HepG2 (cell line): ENCODE results near the gene UQCRHL. TPM values are rescaled to one million over a fixed set of nuclear protein-coding genes. Genes with fewer than 3 reads are reported as not detected.

Experiments used
- AHDC1 ChIP-seq: sonication (generic); formaldehyde crosslinking; IDR thresholded peaks from 2 replicates; pipeline ENCODE4 v1.5.1; 2020; ENCODE audit warnings: mild to moderate bottlenecking, missing genetic modification reagents, borderline replicate concordance
- AHR ChIP-seq: IDR thresholded peaks from 2 replicates; pipeline ENCODE4 v1.6.1; 2018; ENCODE audit warnings: missing genetic modification reagents, missing compliant biosample characterization
- CBX1 ChIP-seq: IDR thresholded peaks from one replicate; pipeline ENCODE4 v1.6.1; 2016; ENCODE audit warnings: antibody characterized with exemption, low read depth
- DMAP1 ChIP-seq: IDR thresholded peaks from 2 replicates; pipeline ENCODE4 v1.6.1; 2016
- FLYWCH1 ChIP-seq: sonication (generic); formaldehyde crosslinking; IDR thresholded peaks from 2 replicates; pipeline ENCODE4 v1.8.1; 2023; ENCODE audit warnings: mild to moderate bottlenecking, missing genetic modification reagents
- HOXA9 ChIP-seq: sonication (generic); formaldehyde crosslinking; IDR thresholded peaks from 2 replicates; pipeline ENCODE4 v1.8.1; 2022; ENCODE audit warnings: missing genetic modification reagents, mild to moderate bottlenecking, moderate library complexity, borderline replicate concordance
- KLF12 ChIP-seq: sonication (generic); formaldehyde crosslinking; IDR thresholded peaks from 2 replicates; pipeline ENCODE4 v1.4.0; 2020; ENCODE audit warnings: missing genetic modification reagents, borderline replicate concordance
- PBX2 ChIP-seq: IDR thresholded peaks from 2 replicates; pipeline ENCODE4 v1.6.1; 2016; ENCODE audit warnings: control low read depth
- SNAPC2 ChIP-seq: sonication (generic); formaldehyde crosslinking; IDR thresholded peaks from 2 replicates; pipeline ENCODE4 v1.8.1; 2022; ENCODE audit warnings: mild to moderate bottlenecking, missing genetic modification reagents
- TCF7 ChIP-seq: sonication (generic); IDR thresholded peaks from 2 replicates; pipeline ENCODE4 v1.6.1; 2016; ENCODE audit warnings: antibody characterized with exemption, low read depth
- TGIF2 ChIP-seq: IDR thresholded peaks from 2 replicates; pipeline ENCODE4 v1.6.1; 2016; ENCODE audit warnings: control low read depth, missing compliant biosample characterization
- TIGD3 ChIP-seq: sonication (generic); formaldehyde crosslinking; IDR thresholded peaks from 2 replicates; pipeline ENCODE4 v1.5.1; 2020; ENCODE audit warnings: mild to moderate bottlenecking, missing genetic modification reagents, borderline replicate concordance
- ZNF235 ChIP-seq: sonication (generic); formaldehyde crosslinking; IDR thresholded peaks from 2 replicates; pipeline ENCODE4 v1.8.1; 2023; ENCODE audit warnings: mild to moderate bottlenecking, missing genetic modification reagents, borderline replicate concordance
- ZNF496 ChIP-seq: sonication (generic); formaldehyde crosslinking; IDR thresholded peaks from 2 replicates; pipeline ENCODE4 v1.8.1; 2023; ENCODE audit warnings: mild to moderate bottlenecking, moderate library complexity, missing genetic modification reagents; ENCODE audit not compliant: insufficient replicate concordance
- ZNF512 ChIP-seq: sonication (generic); formaldehyde crosslinking; IDR thresholded peaks from 2 replicates; pipeline ENCODE4 v1.4.0; 2020; ENCODE audit warnings: mild to moderate bottlenecking, missing genetic modification reagents
- ZNF512B ChIP-seq: sonication (generic); formaldehyde crosslinking; IDR thresholded peaks from 2 replicates; pipeline ENCODE4 v1.5.1; 2020; ENCODE audit warnings: missing genetic modification reagents, mild to moderate bottlenecking, borderline replicate concordance
- polyA plus RNA-seq, 8 experiments: library from polyadenylated mRNA; depleted of rRNA in 3 of 8; stranded (reverse) in 7 of 8; unstranded in 1 of 8; fragments of >200 nt; fragmentation: Illumina TruSeq in 4 of 8; extraction: Trizol in 4 of 8; gene quantifications; 2 replicates each; pipeline versions ENCODE4 v1.2.1 to v1.2.3, GENCODE V29; 2011 to 2016; ENCODE audit warnings: low read depth in 4 of 8, missing spikeins in 1 of 8, mixed read lengths in 1 of 8; ENCODE audit not compliant: insufficient read depth in 1 of 8
- total RNA-seq, 5 experiments: library from RNA; depleted of rRNA; stranded (reverse); fragments of >200 nt; fragmentation: Illumina TruSeq; extraction: Trizol; gene quantifications; 2 replicates each; pipeline ENCODE4 v1.2.3, GENCODE V29; 2016; ENCODE audit warnings: low read depth in 1 of 5

Gene UQCRHL
- total and polyA plus RNA-seq, 2 of the 13 experiments (the other 11 are each of a cell fraction or from before 2014, with no cell fraction given), result 1.8 to 2.3 TPM

- TF ChIP-seq TIGD3 (CRISPR knock-in tag), result no peak
- peak; percentile 45 for TF ChIP-seq TCF7
- TF ChIP-seq DMAP1 (CRISPR knock-in tag), result peak; percentile 82; the same call in 1 of the 2 replicates
- TF ChIP-seq ZNF512 (CRISPR knock-in tag), result no peak
- TF ChIP-seq SNAPC2, result peak; percentile 24; the same call in 1 of the 2 replicates
- no peak for TF ChIP-seq PBX2 (CRISPR knock-in tag)
- TF ChIP-seq CBX1, result no peak
- TF ChIP-seq ZNF235, result no peak
- peak; percentile 91 for TF ChIP-seq KLF12
- TF ChIP-seq AHR, result no peak
- TF ChIP-seq TGIF2 (CRISPR knock-in tag), result peak; percentile 51; the same call in 1 of the 2 replicates
- TF ChIP-seq AHDC1, result no peak; the same call in 1 of the 2 replicates
- 0 out of 2 replicates have a peak, but pooled peaks have one; percentile 20 for TF ChIP-seq HOXA9 (CRISPR knock-in tag)
- no peak for TF ChIP-seq ZNF496 (CRISPR knock-in tag)
- TF ChIP-seq FLYWCH1 (CRISPR knock-in tag), result no peak; the same call in 1 of the 2 replicates
- no peak for TF ChIP-seq ZNF512B
Observed at GRCh38 chr1:15834406-15835204, 27.2 kb upstream of the UQCRHL start (continued).
